Panc1 (cell line): ENCODE results near the gene BMI1. TPM values are rescaled to one million over a fixed set of nuclear protein-coding genes. Genes with fewer than 3 reads are reported as not detected.

Experiments
- ATAC-seq: fragments of 200-7000 bp; cut with Tn5 transposase; 2 replicates; pipeline ENCODE4 v1.9.1; 2020; ENCODE audit warnings: mild to moderate bottlenecking, moderate library complexity
- BruUV-seq: library from RNA; stranded (reverse); fragments of 400-500 nt; replicated peaks from 2 replicates; lab custom pipeline; 2021; lab: Mats Ljungman, UMichigan
- CTCF ChIA-PET: fragments of 300-600 bp; sonication (Branson Sonifier 250); formaldehyde crosslinking; loops from one replicate; lab custom pipeline; 2022; ENCODE audit warnings: antibody characterized with exemption; lab: Charles Lee
- POLR2A ChIA-PET: fragments of 300-600 bp; sonication (Branson Sonifier 250); formaldehyde crosslinking; loops from one replicate; lab custom pipeline; 2022; ENCODE audit warnings: antibody characterized with exemption; lab: Charles Lee
- DNase-seq: peaks from one replicate; pipeline ENCODE4 v3.0.0-alpha.2; 2010; ENCODE audit warnings: low read depth, low spot score
- H3K27ac ChIP-seq: 2 replicates; pipeline ENCODE4 v1.5.1; 2011; ENCODE audit warnings: mild to moderate bottlenecking, low read length, inconsistent platforms
- H3K27me3 ChIP-seq: fragments of 200-500 bp; sonication (Bioruptor generic); 2 replicates; pipeline ENCODE4 v1.6.0; 2014; ENCODE audit warnings: low read length, inconsistent platforms; ENCODE audit not compliant: control insufficient read depth, insufficient read depth
- H3K36me3 ChIP-seq: fragments of 200-500 bp; sonication (Bioruptor generic); 2 replicates; pipeline ENCODE4 v1.5.1; 2014; ENCODE audit warnings: inconsistent platforms, mild to moderate bottlenecking, low read length, moderate library complexity; ENCODE audit not compliant: control insufficient read depth, insufficient read depth
- H3K4me1 ChIP-seq: 2 replicates; pipeline ENCODE4 v1.5.1; 2011; ENCODE audit warnings: inconsistent platforms, mild to moderate bottlenecking, low read length, moderate library complexity; ENCODE audit not compliant: control insufficient read depth, insufficient read depth
- H3K4me3 ChIP-seq, 2 experiments: 2 replicates each; pipeline ENCODE4 v1.5.1; 2011 to 2012; ENCODE audit warnings: low read depth in 2 of 2, low read length in 2 of 2, mild to moderate bottlenecking in 2 of 2, inconsistent platforms in 1 of 2, moderate library complexity in 1 of 2
- H3K9me3 ChIP-seq: fragments of 200-500 bp; sonication (Bioruptor generic); 2 replicates; pipeline ENCODE4 v1.5.1; 2014; ENCODE audit warnings: low read depth, mild to moderate bottlenecking, inconsistent platforms, low read length, moderate library complexity; ENCODE audit not compliant: control insufficient read depth, insufficient read depth
- CTCF ChIP-seq: fragments of 450-650 bp; IDR thresholded peaks from 2 replicates; pipeline ENCODE4 v1.5.1; 2017; ENCODE audit warnings: mild to moderate bottlenecking
- POLR2AphosphoS5 ChIP-seq: IDR thresholded peaks from 2 replicates; pipeline ENCODE4 v1.6.1; 2012; ENCODE audit warnings: mild to moderate bottlenecking, low read depth, low read length, moderate library complexity
- REST ChIP-seq, 2 experiments: IDR thresholded peaks; 2 replicates each; pipeline ENCODE4 v1.6.1; 2011 to 2012; ENCODE audit warnings: low read depth in 2 of 2, control low read depth in 1 of 2, low read length in 1 of 2, mild to moderate bottlenecking in 1 of 2, moderate library complexity in 1 of 2; ENCODE audit not compliant: insufficient read depth in 1 of 2
- SIN3A ChIP-seq: IDR thresholded peaks from 2 replicates; pipeline ENCODE4 v1.6.1; 2012; ENCODE audit warnings: low read depth, mild to moderate bottlenecking, low read length, moderate library complexity, borderline replicate concordance; ENCODE audit not compliant: insufficient read depth
- TCF7L2 ChIP-seq: IDR thresholded peaks from 2 replicates; pipeline ENCODE4 v1.6.1; 2011; ENCODE audit warnings: mild to moderate bottlenecking, low read depth, low read length, inconsistent platforms
- in situ Hi-C: cut with HindIII; loops from 2 replicates; pipeline ENCODE4 v1.10.0; 2016; ENCODE audit warnings: low sequenced_read_pairs, low pct_unique_long_range_greater_than_20kb
- intact Hi-C: fragments of 100-400 bp; cut with micrococcal nuclease; formaldehyde crosslinking; loops from one replicate; pipeline ENCODE4 v1.10.0; 2022; ENCODE audit not compliant: unreplicated experiment
- total RNA-seq: library from RNA; stranded (reverse); gene quantifications from one replicate; pipeline ENCODE4 v1.2.1, GENCODE V29; 2021; ENCODE audit not compliant: unreplicated experiment

BMI1 gene
- total RNA-seq, 1 experiment from 2014 or later: 55.1 TPM

- in situ Hi-C loops: no loop called here
- peak; percentile 86 for ATAC-seq
- TF ChIP-seq POLR2AphosphoS5: peak; percentile 56; the same call in 1 of the 2 replicates
- TF ChIP-seq SIN3A: no peak
- no peak for TF ChIP-seq CTCF
- TF ChIP-seq TCF7L2: no peak
- no peak for TF ChIP-seq REST (IDR thresholded peaks at IDR 0.05; ENCODE audit: insufficient read depth in 1 of 2, low read depth in 2 of 2, low read length in 1 of 2)
- no TSS peak for BruUV-seq
- peak; percentile 73 for DNase-seq
- Histone ChIP-seq H3K4me3 (peak overlapping the region; percentile 67), H3K4me1 (no peaks in the 10 kb centered on the region; the same call in 1 of the 2 replicates), H3K36me3 (no peaks in the 10 kb centered on the region), H3K9me3 (no peaks in the 10 kb centered on the region), H3K27ac (peak overlapping the region; percentile 77), H3K27me3 (peaks cover 38% of the 10 kb centered on the region)
- CTCF ChIA-PET: interaction anchor here (0.6 kb wide), 2 partner anchors 357 to 647 kb away, joined by 3 read pairs; no protein-coding TSS in a partner anchor
- POLR2A ChIA-PET: interaction anchor here (0.6 to 0.7 kb wide), 2 partner anchors 63 to 347 kb away, joined by 4 to 5 read pairs; no protein-coding TSS in a partner anchor
- intact Hi-C loops: no loop called here
Measured at GRCh38 chr10:22340329-22341189, 19.7 kb downstream of the BMI1 start.

- Histone ChIP-seq H3K4me1 (no peaks in the 10 kb centered on the region; the same call in 1 of the 2 replicates), H3K27ac (peak overlapping the region; percentile 29; the same call in 1 of the 2 replicates), H3K4me3 (peak overlapping the region; percentile 67), H3K9me3 (no peaks in the 10 kb centered on the region), H3K36me3 (no peaks in the 10 kb centered on the region), H3K27me3 (peaks cover 38% of the 10 kb centered on the region)
- CTCF ChIA-PET: interaction anchor here (0.6 kb wide), 1 partner anchor 647 kb away, joined by 3 read pairs; no protein-coding TSS in a partner anchor
- intact Hi-C loops (no loop called here), in situ Hi-C loops (no loop called here)
- TSS peak; percentile 87 for BruUV-seq
- DNase-seq (no peak), ATAC-seq (peak; percentile 66)
- POLR2A ChIA-PET: no interaction called here
- no peak for TF ChIP-seq SIN3A
Measured at GRCh38 chr10:22341190-22341925, 20.5 kb downstream of the BMI1 start.
